HG02798 (cell line): Measurements from ENCODE around the gene PGA5.

Experiments used
- ATAC-seq: cut with Tn5 transposase; IDR thresholded peaks from one replicate; pipeline ENCODE4 v1.9.1; 2021; ENCODE audit warnings: mild to moderate bottlenecking; ENCODE audit not compliant: unreplicated experiment, poor library complexity

PGA5 gene

GRCh38 chr11:61290905-61291690 is 50.1 kb downstream of the PGA5 start:
- ATAC-seq = no peak

- ATAC-seq = no peak
Measured at GRCh38 chr11:61292356-61292755, 51.4 kb downstream of the PGA5 start.

GRCh38 chr11:61293867-61294716 is 53.1 kb downstream of the PGA5 start:
- ATAC-seq = peak; percentile 31

- peak; percentile 69 for ATAC-seq
Measured at GRCh38 chr11:61294717-61295595, 54.0 kb downstream of the PGA5 start, which contains the start of gene VWCE. Gene VWCE, minus strand, starts transcription at chr11:61295316. Its CDS starts 279 bp downstream, at chr11:61295037.

GRCh38 chr11:61295596-61295926 is 54.6 kb downstream of the PGA5 start:
- no peak for ATAC-seq

- ATAC-seq = no peak
Measured at GRCh38 chr11:61297341-61297740, 56.4 kb downstream of the PGA5 start.

GRCh38 chr11:61297746-61298145 is 56.8 kb downstream of the PGA5 start:
- ATAC-seq = no peak

- no peak for ATAC-seq
Measured at GRCh38 chr11:61298663-61299244, 57.8 kb downstream of the PGA5 start.
